GM12891 (cell line): ENCODE measurements around the gene TEDC2.

Experiments
- POLR2A ChIP-seq: IDR thresholded peaks from 2 replicates; pipeline ENCODE4 v1.6.1; 2011; ENCODE audit warnings: low read depth, low read length, control low read depth
- POLR2AphosphoS5 ChIP-seq: IDR thresholded peaks from 2 replicates; pipeline ENCODE4 v1.6.1; 2011; ENCODE audit warnings: low read depth, low read length, control low read depth
- SPI1 ChIP-seq: IDR thresholded peaks from 2 replicates; pipeline ENCODE4 v1.6.1; 2011; ENCODE audit warnings: low read depth, low read length, control low read depth
- TAF1 ChIP-seq: IDR thresholded peaks from 2 replicates; pipeline ENCODE4 v1.6.1; 2011; ENCODE audit warnings: low read depth, low read length, control low read depth

DNA sequence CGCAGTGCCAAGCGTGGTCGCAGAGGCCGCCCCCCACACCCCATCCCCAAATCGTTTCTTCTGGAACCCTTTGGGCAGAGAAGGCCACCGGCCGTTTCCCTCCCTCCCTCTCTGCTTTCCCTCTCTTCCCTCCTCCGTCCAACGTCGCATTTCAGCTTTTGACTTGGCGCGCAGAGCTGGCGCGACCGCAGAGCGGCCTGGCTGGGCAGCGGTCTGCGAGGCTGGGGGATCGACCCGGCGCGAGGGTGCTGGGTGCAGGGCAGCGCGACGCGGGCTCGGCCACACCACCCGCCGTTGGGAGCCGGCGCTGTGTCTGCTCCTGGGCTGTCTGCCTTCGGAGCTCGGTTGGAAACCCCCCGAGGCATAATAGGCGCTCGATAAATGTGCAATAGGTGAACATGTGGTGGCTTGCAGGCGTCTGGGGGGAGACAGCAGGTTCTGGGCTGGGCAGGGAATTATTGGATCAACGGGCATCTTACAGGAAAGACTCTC, 8.4 kb downstream of the TEDC2 start:
- TF ChIP-seq POLR2A = no peak
- TF ChIP-seq POLR2AphosphoS5 = no peak
- no peak for TF ChIP-seq TAF1
- TF ChIP-seq SPI1 = no peak
